Pons (tissue), 1 donor: ENCODE data around the gene RMDN2.
"Not testable (repeated sequence)": the region's sequence is repeated elsewhere in the genome, so short reads cannot be mapped to it uniquely, and the experiment has no call there.

Experiments used
- DNase-seq: peaks from one replicate; pipeline ENCODE4 v3.0.0-alpha.2; 2016; ENCODE audit warnings: low spot score

The RMDN2 gene

GRCh38 chr2:37934591-37935513, 9.8 kb downstream of the RMDN2 start:
- no peak for DNase-seq

GRCh38 chr2:37937568-37937967, 12.5 kb downstream of the RMDN2 start:
- not testable (repeated sequence) for DNase-seq

- DNase-seq, result not testable (repeated sequence)
Observed at GRCh38 chr2:37941267-37941666, 16.2 kb downstream of the RMDN2 start.

- no peak for DNase-seq
Observed at GRCh38 chr2:37944268-37944667, 19.2 kb downstream of the RMDN2 start.

- no peak for DNase-seq
Observed at GRCh38 chr2:37947306-37947705, 22.2 kb downstream of the RMDN2 start.

- not testable (repeated sequence) for DNase-seq
Observed at GRCh38 chr2:37962018-37962739, 37.1 kb downstream of the RMDN2 start.

- not testable (repeated sequence) for DNase-seq
Observed at GRCh38 chr2:37962740-37963121, 37.6 kb downstream of the RMDN2 start.

GRCh38 chr2:37963901-37964300, 38.8 kb downstream of the RMDN2 start:
- not testable (repeated sequence) for DNase-seq

GRCh38 chr2:37966326-37966725, 41.2 kb downstream of the RMDN2 start:
- DNase-seq, result no peak

GRCh38 chr2:37969731-37970130, 44.6 kb downstream of the RMDN2 start:
- DNase-seq, result no peak

- DNase-seq, result no peak
Observed at GRCh38 chr2:37971971-37972370, 46.9 kb downstream of the RMDN2 start.

GRCh38 chr2:37973615-37974353, 48.7 kb downstream of the RMDN2 start:
- DNase-seq, result no peak

- no peak for DNase-seq
Observed at GRCh38 chr2:37975808-37976207, 50.7 kb downstream of the RMDN2 start.

- DNase-seq, result no peak
Observed at GRCh38 chr2:37976411-37976810, 51.3 kb downstream of the RMDN2 start.

- peak; percentile 56 for DNase-seq
Observed at GRCh38 chr2:37982147-37982582, 57.1 kb downstream of the RMDN2 start.

GRCh38 chr2:37982847-37983246, 57.8 kb downstream of the RMDN2 start:
- no peak for DNase-seq

- DNase-seq, result no peak
Observed at GRCh38 chr2:37983719-37984118, 58.6 kb downstream of the RMDN2 start.

GRCh38 chr2:37984176-37984575, 59.1 kb downstream of the RMDN2 start:
- DNase-seq, result no peak

- DNase-seq, result no peak
Observed at GRCh38 chr2:37984589-37984988, 59.5 kb downstream of the RMDN2 start.

GRCh38 chr2:37985333-37985732, 60.2 kb downstream of the RMDN2 start:
- no peak for DNase-seq

- DNase-seq, result no peak
Observed at GRCh38 chr2:37987098-37987775, 62.1 kb downstream of the RMDN2 start.

GRCh38 chr2:37992601-37993000, 67.5 kb downstream of the RMDN2 start:
- no peak for DNase-seq
